K562 treated with DMSO at 1 percent for 12 hours (cell line): ENCODE results near the gene TRIM41. TPM values are rescaled to one million over a fixed set of nuclear protein-coding genes. Genes with fewer than 3 reads are reported as not detected.

ENCODE experiments used
- total RNA-seq: library from RNA; unstranded; fragments of 300-600 nt; gene quantifications from 2 replicates; pipeline ENCODE4 v1.2.3, GENCODE V29; 2022; ENCODE audit not compliant: insufficient read depth

Gene TRIM41
- 18.9 and 20.7 TPM in 2 replicates for total RNA-seq

DNA sequence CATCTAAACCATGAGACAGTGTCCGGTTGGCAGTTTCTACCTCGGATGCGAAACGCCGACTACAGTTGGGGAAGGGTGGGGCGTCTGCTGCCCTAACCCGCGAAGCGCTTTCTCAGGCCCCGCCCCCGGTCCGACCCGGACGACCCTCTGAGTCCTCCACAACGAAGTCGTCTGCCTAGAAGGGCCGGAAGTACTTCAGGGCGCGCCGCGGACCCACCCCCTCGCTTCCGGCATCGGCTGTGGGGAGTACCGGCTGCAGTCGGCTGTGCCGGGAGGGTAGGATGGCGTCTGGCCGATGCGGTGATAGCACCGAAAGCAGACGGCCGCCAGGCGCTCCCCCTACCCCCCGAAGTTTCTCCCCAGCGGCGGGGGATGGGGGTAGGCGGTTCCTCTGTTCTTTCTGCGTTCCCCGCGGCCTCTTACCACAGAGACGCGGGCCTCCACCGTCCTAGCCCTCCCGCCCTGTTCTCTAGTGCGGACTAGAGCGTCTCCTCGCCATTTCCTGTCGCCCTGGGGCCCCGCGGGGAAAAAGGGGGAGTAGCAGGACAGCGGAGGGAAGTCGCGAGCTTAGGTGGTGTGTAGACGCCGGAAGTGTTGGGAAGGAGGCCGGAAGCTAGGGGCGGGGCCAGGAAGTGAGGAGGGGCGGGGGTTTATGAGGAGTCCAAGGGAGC lies at the start of gene TRIM41:
Gene TRIM41 (plus strand): TSS at position 224 of the 671 bp plus-strand sequence. CDS start 719 bp downstream, outside the sequence.

DNA sequence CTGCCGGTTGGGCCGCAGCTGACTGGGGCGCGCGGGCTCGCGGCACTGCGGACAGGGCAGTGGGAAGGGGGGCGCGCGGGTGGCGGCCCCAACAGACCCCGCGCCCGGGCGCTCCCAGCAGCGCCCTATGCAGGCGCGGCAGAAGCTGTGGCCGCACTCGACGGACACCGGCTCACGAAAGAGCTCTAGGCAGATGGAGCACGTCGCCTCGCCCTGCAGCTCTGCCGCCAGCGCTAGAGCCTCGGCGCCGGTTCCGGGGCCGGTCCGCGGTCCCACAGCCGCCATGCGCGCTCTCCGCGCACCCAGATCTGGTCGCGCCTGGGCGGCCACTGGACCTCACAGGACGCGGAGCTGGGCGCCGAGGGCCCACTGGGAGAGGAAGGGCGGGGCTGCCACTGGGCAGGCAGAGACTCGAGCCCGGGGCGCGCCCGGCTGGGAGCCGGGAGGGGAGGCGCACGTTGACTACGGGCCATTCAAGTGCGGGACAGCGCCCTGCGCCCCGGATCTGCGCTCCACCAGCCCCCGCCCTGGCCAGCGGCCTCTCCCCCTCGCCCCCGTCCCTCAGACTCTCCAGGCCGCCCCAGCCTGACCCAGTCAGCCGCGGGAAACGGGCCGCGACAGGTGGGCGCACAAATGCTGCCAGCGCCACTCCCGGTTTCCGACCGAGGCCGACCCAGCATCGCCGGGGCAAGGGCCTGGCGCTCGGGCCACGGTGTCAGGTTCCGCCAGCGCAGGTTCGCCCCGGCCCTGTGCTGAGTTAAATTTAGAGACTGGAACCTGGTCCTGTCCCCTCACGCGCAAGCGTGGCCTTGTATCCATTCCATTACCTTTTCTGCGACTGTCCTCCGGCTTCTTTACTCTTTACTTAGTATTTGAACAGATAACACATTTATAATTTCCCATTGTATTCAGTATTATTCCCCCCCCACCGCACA lies 18.0 kb upstream of the TRIM41 start, which contains the start of gene TRIM7:
Gene TRIM7 (minus strand): TSS at position 371 of the 935 bp plus-strand sequence. CDS start 86 bp downstream, at position 285.

DNA sequence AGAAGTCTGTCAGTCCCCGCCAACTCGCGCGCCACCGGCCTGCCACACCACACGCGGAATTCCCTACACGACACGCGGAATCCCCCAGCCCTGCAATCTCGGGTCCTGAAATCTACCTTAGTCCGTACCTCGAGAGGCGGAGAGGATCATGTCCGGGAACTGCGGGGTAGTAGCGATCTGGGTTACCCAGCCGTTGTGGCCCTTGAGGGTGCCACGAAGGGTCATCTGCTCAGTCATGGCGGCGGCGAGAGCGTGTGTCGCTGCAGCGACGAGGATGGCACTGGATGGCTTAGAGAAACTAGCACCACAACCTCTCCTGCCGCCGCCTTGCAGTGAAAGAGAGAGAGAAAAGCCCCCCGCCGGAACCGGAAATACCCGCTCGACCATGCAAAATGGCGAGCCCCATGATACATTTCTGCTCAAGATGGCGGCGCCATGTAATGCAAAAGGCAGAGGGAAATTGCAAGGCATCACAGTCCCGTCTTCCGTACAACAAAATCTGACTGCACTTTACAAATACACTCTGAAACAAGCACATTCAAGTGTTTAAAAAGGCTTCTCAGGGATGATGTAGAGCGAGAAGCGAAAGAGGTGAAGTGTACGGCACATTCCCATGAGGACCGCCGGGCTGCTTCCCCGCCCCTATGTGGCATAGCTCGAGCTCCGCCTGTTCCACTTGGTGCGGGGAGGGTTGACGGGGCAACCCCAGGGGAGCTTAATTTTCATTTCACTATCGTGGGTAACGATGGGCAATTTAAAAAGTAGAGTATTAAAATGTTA lies 20.7 kb downstream of the TRIM41 start, which contains the start of gene RACK1:
Gene RACK1 (minus strand): TSS at position 343 of the 780 bp plus-strand sequence. CDS start 106 bp downstream, at position 237.

DNA sequence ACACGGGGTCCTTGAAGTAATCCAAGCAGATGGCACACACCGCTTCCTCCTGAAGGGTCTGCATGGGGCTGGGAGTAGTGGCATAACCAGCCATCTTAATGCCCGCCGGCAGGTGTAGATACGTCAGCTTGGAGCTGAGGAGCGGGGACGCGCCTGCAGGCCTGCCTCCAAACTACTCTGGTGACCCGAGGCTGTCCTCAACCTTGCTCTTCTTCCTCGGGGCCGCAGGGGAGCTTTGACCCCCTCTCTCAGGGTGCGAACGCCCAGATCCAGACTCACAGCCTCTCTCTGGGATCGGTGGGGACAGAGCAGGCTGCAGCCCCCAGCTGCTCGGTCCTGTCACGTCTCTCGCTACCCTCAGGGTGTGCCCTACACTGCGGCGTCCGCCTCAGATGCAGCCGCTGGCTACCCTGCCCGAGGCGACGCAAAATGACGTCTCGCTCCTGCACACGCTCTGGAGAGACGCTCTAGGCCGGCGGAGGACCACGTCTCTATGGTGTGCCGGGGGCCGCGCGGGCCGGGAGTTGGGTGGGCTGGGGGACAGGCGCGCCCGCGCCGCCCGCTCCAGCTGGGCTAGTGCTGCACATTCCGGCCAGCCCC lies 37.7 kb downstream of the TRIM41 start, which contains the start of gene TRIM52:
Gene TRIM52 (minus strand): TSS at position 424 of the 600 bp plus-strand sequence. CDS start 330 bp downstream, at position 94.

Other genes starting within 250 kb of the TRIM41 start
- gene BTNL3, start 234.4 kb upstream of the TRIM41 start, total RNA-seq = not detected in 2 replicates
- 17.9 and 40.8 TPM in 2 replicates for gene BTNL9, start 183.0 kb upstream of the TRIM41 start, total RNA-seq
- not detected in 2 replicates for gene OR2V1, start 92.1 kb upstream of the TRIM41 start, total RNA-seq
- not detected in 2 replicates for gene OR2V2, start 75.7 kb upstream of the TRIM41 start, total RNA-seq
- 6.0 and 6.8 TPM in 2 replicates for gene TRIM7, start 18.1 kb upstream of the TRIM41 start, total RNA-seq
- gene RACK1, start 20.6 kb downstream of the TRIM41 start, total RNA-seq = 6,514 and 7,340 TPM in 2 replicates
- 5.1 and 15.1 TPM in 2 replicates for gene TRIM52, start 37.9 kb downstream of the TRIM41 start, total RNA-seq
- not detected in 2 replicates for gene OR4F3, start 144.0 kb downstream of the TRIM41 start, total RNA-seq